ENCODE results near the gene CDH16.

- TF ChIP-seq CTCF (IDR thresholded peaks at IDR 0.05; ENCODE audit: insufficient read depth, low read depth, low read length) (no peak), EZH2 (IDR thresholded peaks at IDR 0.05; ENCODE audit: insufficient read depth, low read length) (no peak)
Observed at GRCh38 chr16:66953462-66954096, 34.9 kb upstream of the CDH16 start.
